Loucy (cell line): Measurements from ENCODE around the gene VCAM1.

Source experiments
- H2AFZ ChIP-seq: fragments of 200-600 bp; sonication (generic); 2 replicates; pipeline ENCODE4 v1.6.0; 2016; ENCODE audit warnings: antibody characterized with exemption, mild to moderate bottlenecking, low read length, moderate library complexity
- H3F3A ChIP-seq: fragments of 200-600 bp; 2 replicates; pipeline ENCODE4 v1.6.0; 2016; ENCODE audit warnings: antibody characterized with exemption, low read depth, mild to moderate bottlenecking
- H3K27me3 ChIP-seq: fragments of 200-600 bp; sonication (generic); 2 replicates; pipeline ENCODE4 v1.6.1; 2014; ENCODE audit warnings: low read length, mild to moderate bottlenecking; ENCODE audit not compliant: insufficient read depth, poor library complexity, severe bottlenecking
- H3K36me3 ChIP-seq: fragments of 200-600 bp; sonication (generic); 2 replicates; pipeline ENCODE4 v1.6.1; 2016; ENCODE audit warnings: low read length; ENCODE audit not compliant: insufficient read depth
- H3K4me1 ChIP-seq: fragments of 200-600 bp; sonication (generic); 2 replicates; pipeline ENCODE4 v1.5.1; 2014; ENCODE audit warnings: low read length, mild to moderate bottlenecking; ENCODE audit not compliant: insufficient read depth, poor library complexity, severe bottlenecking
- H3K4me2 ChIP-seq: fragments of 200-600 bp; sonication (generic); 2 replicates; pipeline ENCODE4 v1.6.0; 2014; ENCODE audit warnings: antibody characterized with exemption, low read length, low read depth, mild to moderate bottlenecking; ENCODE audit not compliant: poor library complexity, severe bottlenecking
- H3K4me3 ChIP-seq: fragments of 200-600 bp; sonication (generic); 2 replicates; pipeline ENCODE4 v1.5.1; 2014; ENCODE audit warnings: low read length, mild to moderate bottlenecking, mixed read lengths; ENCODE audit not compliant: poor library complexity, severe bottlenecking
- H3K79me2 ChIP-seq: fragments of 200-600 bp; sonication (generic); 2 replicates; pipeline ENCODE4 v1.6.1; 2014; ENCODE audit warnings: low read length; ENCODE audit not compliant: insufficient read depth
- H3K9ac ChIP-seq: fragments of 200-600 bp; sonication (generic); 2 replicates; pipeline ENCODE4 v1.6.0; 2014; ENCODE audit warnings: mild to moderate bottlenecking, low read depth, low read length, moderate library complexity; ENCODE audit not compliant: poor library complexity, severe bottlenecking
- H3K9me2 ChIP-seq: fragments of 200-600 bp; sonication (generic); replicated peaks from 2 replicates; pipeline ENCODE4 v1.6.1; 2016; ENCODE audit warnings: low read depth, low read length, mixed read lengths
- H3K9me3 ChIP-seq: fragments of 200-600 bp; sonication (generic); 2 replicates; pipeline ENCODE4 v1.6.1; 2014; ENCODE audit warnings: mild to moderate bottlenecking, antibody characterized with exemption, low read length, low read depth; ENCODE audit not compliant: insufficient read depth
- H4K20me1 ChIP-seq: fragments of 200-600 bp; sonication (generic); 2 replicates; pipeline ENCODE4 v1.6.0; 2014; ENCODE audit warnings: antibody characterized with exemption, low read length, mild to moderate bottlenecking; ENCODE audit not compliant: insufficient read depth, poor library complexity, severe bottlenecking
- CTCF ChIP-seq: fragments of 200-600 bp; sonication (generic); conservative IDR thresholded peaks from 2 replicates; pipeline ENCODE4 v1.5.1; 2014; ENCODE audit warnings: mild to moderate bottlenecking, antibody characterized with exemption, low read length
- EZH2phosphoT487 ChIP-seq: fragments of 200-600 bp; IDR thresholded peaks from 2 replicates; pipeline ENCODE4 v1.6.1; 2018; ENCODE audit warnings: antibody characterized with exemption, mild to moderate bottlenecking, moderate library complexity, borderline replicate concordance

The VCAM1 gene

GRCh38 chr1:100717218-100717617, 2.3 kb upstream of the VCAM1 start:
- no peak overlapping the region for H3K4me2 ChIP-seq
- no peak overlapping the region for H3K9ac ChIP-seq
- H3K4me3 ChIP-seq = no peak overlapping the region
- H3K4me1 ChIP-seq = peaks cover 5% of the 10 kb centered on the region
- H3K9me3 ChIP-seq = no peaks in the 10 kb centered on the region
- no peaks in the 10 kb centered on the region for H3K36me3 ChIP-seq
- no peaks in the 10 kb centered on the region for H3K79me2 ChIP-seq
- H2AFZ ChIP-seq = no peak overlapping the region
- TF ChIP-seq EZH2phosphoT487 (no peak), CTCF (no peak)
- H3K9me2 ChIP-seq = no peaks in the 10 kb centered on the region
- H3K27me3 ChIP-seq = no peaks in the 10 kb centered on the region
- peaks cover 3% of the 10 kb centered on the region; the same call in 1 of the 2 replicates for H3F3A ChIP-seq
- no peaks in the 10 kb centered on the region for H4K20me1 ChIP-seq

GRCh38 chr1:100718581-100718980, 961 bp upstream of the VCAM1 start:
- no peak overlapping the region for H3K9ac ChIP-seq
- H3K79me2 ChIP-seq = no peaks in the 10 kb centered on the region
- H3K4me2 ChIP-seq = no peak overlapping the region
- H3K9me2 ChIP-seq = no peaks in the 10 kb centered on the region
- H2AFZ ChIP-seq = no peak overlapping the region
- H3K9me3 ChIP-seq = no peaks in the 10 kb centered on the region
- no peaks in the 10 kb centered on the region for H3K36me3 ChIP-seq
- H3F3A ChIP-seq = peaks cover 2% of the 10 kb centered on the region; the same call in 1 of the 2 replicates
- peaks cover under 1% of the 10 kb centered on the region for H3K4me1 ChIP-seq
- TF ChIP-seq EZH2phosphoT487 = no peak
- H3K4me3 ChIP-seq = no peak overlapping the region
- no peaks in the 10 kb centered on the region for H3K27me3 ChIP-seq
- H4K20me1 ChIP-seq = no peaks in the 10 kb centered on the region

GRCh38 chr1:100720101-100720500, 559 bp downstream of the VCAM1 start:
- no peak overlapping the region for H2AFZ ChIP-seq
- H3K36me3 ChIP-seq = no peaks in the 10 kb centered on the region
- no peaks in the 10 kb centered on the region for H4K20me1 ChIP-seq
- no peaks in the 10 kb centered on the region for H3K4me1 ChIP-seq
- no peak overlapping the region for H3K4me3 ChIP-seq
- no peaks in the 10 kb centered on the region for H3K9me3 ChIP-seq
- no peaks in the 10 kb centered on the region for H3K27me3 ChIP-seq
- no peaks in the 10 kb centered on the region for H3K9me2 ChIP-seq
- H3K4me2 ChIP-seq = no peak overlapping the region
- no peak overlapping the region for H3K9ac ChIP-seq
- no peaks in the 10 kb centered on the region for H3K79me2 ChIP-seq
- no peak for TF ChIP-seq EZH2phosphoT487
- TF ChIP-seq CTCF = no peak
- no peaks in the 10 kb centered on the region for H3F3A ChIP-seq

GRCh38 chr1:100720751-100721150, 1.2 kb downstream of the VCAM1 start:
- no peaks in the 10 kb centered on the region for H3K9me3 ChIP-seq
- TF ChIP-seq EZH2phosphoT487 = no peak
- TF ChIP-seq CTCF = no peak
- H3K36me3 ChIP-seq = no peaks in the 10 kb centered on the region
- no peak overlapping the region for H3K4me2 ChIP-seq
- no peak overlapping the region for H3K9ac ChIP-seq
- no peaks in the 10 kb centered on the region for H3K79me2 ChIP-seq
- H2AFZ ChIP-seq = no peak overlapping the region
- no peaks in the 10 kb centered on the region for H3K4me1 ChIP-seq
- no peaks in the 10 kb centered on the region for H3K9me2 ChIP-seq
- no peaks in the 10 kb centered on the region for H3K27me3 ChIP-seq
- H4K20me1 ChIP-seq = no peaks in the 10 kb centered on the region
- no peaks in the 10 kb centered on the region for H3F3A ChIP-seq
- H3K4me3 ChIP-seq = no peak overlapping the region
